Measurements from ENCODE around the gene CA10. TPM values are rescaled to one million over a fixed set of nuclear protein-coding genes. Genes with fewer than 3 reads are reported as not detected.

The CA10 gene
- total and polyA plus RNA-seq, 11 donors = not detected

DNA sequence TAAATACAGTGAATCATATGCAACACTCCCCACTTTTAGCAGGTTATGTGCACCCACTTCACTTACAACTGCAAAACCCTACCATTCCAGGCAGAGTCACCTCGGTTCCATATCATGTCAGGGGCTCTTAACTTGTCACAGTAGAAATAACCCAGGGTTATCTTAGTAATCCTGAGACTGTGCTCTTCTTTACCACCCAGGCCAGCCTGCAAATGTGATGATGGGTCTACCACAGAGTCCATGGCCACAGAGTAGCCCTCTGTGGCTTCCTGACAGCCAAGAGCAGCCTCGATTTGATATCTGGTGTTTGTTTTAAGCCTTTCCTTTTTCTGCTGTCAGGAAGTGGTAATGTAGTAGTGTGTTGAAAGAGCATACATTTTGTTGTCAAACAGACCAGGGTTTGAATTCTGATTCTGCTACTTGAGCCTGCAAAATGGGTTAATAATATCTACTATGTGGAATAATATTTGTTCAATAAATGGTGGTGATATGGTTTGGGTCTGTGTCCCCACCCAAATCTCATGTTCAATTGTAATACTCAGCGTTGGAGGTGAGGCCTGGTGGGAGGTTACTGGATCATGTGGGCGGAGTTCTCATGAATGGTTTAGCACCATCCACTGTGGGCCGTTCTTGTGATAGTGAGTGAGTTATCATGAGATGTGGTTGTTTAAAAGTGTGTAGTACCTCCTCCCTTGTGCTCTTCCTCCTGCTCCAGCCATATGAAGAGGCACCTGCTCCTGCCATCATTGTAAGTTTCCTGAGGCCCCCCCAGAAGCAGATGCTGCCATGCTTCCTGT is 481.6 kb downstream of the CA10 start:
- Histone ChIP-seq H3K9me3 (peaks cover 0 to 4% (median 0%) of the 10 kb centered on the region in 12 donors), H3K4me1 (no peaks in the 10 kb centered on the region), H3K27ac (no peak overlapping the region), H3K36me3 (no peaks in the 10 kb centered on the region), H3K4me3 (no peak overlapping the region), H3K27me3 (no peaks in the 10 kb centered on the region)
- ATAC-seq (no peak), DNase-seq (no peak)
- intact Hi-C loops (cut with DNase I) = loop anchor here in 1 of 10 donors (10.0 kb wide), 1 partner anchor 72 kb away; no protein-coding TSS in a partner anchor
- TF ChIP-seq POLR2A (IDR thresholded peaks at IDR 0.05) = no peak
- TF ChIP-seq, protein P1, sequence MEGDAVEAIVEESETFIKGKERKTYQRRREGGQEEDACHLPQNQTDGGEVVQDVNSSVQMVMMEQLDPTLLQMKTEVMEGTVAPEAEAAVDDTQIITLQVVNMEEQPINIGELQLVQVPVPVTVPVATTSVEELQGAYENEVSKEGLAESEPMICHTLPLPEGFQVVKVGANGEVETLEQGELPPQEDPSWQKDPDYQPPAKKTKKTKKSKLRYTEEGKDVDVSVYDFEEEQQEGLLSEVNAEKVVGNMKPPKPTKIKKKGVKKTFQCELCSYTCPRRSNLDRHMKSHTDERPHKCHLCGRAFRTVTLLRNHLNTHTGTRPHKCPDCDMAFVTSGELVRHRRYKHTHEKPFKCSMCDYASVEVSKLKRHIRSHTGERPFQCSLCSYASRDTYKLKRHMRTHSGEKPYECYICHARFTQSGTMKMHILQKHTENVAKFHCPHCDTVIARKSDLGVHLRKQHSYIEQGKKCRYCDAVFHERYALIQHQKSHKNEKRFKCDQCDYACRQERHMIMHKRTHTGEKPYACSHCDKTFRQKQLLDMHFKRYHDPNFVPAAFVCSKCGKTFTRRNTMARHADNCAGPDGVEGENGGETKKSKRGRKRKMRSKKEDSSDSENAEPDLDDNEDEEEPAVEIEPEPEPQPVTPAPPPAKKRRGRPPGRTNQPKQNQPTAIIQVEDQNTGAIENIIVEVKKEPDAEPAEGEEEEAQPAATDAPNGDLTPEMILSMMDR (IDR thresholded peaks at IDR 0.05) = no peak
- WGBS, 4 donors = 47 to 63% (median 61%) methylated on average over 5 of the region's 5 CpGs

DNA sequence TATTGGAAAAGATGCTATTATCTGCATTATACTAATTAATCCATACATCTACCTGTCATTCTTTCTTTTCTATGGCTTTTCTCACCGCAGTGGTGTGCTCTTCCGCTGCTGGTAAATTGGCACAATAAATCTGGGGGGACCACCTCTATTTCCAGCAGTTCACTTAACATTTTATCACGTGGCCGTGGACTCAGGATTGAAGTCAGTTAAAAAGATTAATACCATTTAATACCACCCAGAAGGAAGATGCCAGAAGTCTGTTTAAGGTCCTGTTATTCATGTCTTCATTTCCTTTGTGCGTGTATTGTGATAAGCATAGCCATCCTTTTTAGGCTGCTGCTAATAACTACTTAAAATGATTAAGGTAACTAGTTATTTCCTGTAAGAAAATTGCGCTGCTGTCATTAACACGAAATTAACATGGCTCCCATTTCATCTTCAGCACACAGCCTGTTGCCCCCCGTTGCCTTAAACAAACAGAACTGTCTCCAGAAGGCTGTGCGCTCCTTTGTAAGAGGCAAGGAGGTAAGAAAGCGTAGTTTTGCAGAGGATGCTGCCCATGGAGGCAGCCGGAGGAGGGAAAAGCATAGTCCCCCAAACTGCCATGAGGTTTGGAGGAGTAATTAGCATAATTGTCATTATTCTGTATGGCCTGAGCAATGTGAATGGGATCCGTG is 483.8 kb downstream of the CA10 start:
- H3K27me3 ChIP-seq = no peaks in the 10 kb centered on the region
- H3K4me3 ChIP-seq = no peak overlapping the region
- H3K4me1 ChIP-seq = no peaks in the 10 kb centered on the region
- intact Hi-C loops (cut with DNase I) = loop anchor here in 1 of 10 donors (10.0 kb wide), 1 partner anchor 70 kb away; no protein-coding TSS in a partner anchor
- WGBS, 4 donors = 68 to 74% (median 72%) methylated on average over 12 of the region's 12 CpGs
- H3K27ac ChIP-seq = no peak overlapping the region
- peaks cover 0 to 4% (median 0%) of the 10 kb centered on the region in 12 donors for H3K9me3 ChIP-seq
- H3K36me3 ChIP-seq = no peaks in the 10 kb centered on the region
- ATAC-seq (no peak), DNase-seq (no peak)
- TF ChIP-seq, protein P1 (IDR thresholded peaks at IDR 0.05) = no peak
- no peak for TF ChIP-seq POLR2A (IDR thresholded peaks at IDR 0.05)

DNA sequence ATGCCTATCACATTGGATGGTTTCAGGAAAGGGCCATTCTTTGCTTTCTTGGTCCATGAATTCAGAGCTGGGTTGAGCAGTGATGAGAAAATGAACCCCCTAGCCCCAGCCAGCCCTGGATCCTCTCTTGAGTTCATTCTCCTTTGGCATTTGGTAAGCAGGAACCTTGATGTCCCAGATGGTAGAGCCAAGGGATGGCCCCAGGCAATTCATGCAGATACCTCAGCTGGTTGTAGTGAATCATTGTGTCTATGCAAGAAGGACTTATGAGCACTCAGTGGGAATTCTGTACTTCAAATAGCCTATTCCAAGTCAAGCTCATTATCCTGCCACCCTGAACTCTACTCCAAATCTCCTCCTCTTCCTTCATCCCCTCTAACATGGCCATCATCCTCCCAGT is 485.4 kb downstream of the CA10 start:
- Histone ChIP-seq H3K4me1 (peaks cover 0 to 4% (median 0%) of the 10 kb centered on the region in 12 donors), H3K4me3 (no peak overlapping the region), H3K27me3 (no peaks in the 10 kb centered on the region), H3K36me3 (no peaks in the 10 kb centered on the region), H3K9me3 (peaks cover 0 to 4% (median 0%) of the 10 kb centered on the region in 12 donors), H3K27ac (no peak overlapping the region)
- no peak for DNase-seq
- no peak for ATAC-seq
- intact Hi-C loops (cut with DNase I) = loop anchor here in 1 of 10 donors (10.0 kb wide), 1 partner anchor 68 kb away; no protein-coding TSS in a partner anchor
- TF ChIP-seq POLR2A (IDR thresholded peaks at IDR 0.05) = no peak
- TF ChIP-seq, protein P1 (IDR thresholded peaks at IDR 0.05) = no peak

DNA sequence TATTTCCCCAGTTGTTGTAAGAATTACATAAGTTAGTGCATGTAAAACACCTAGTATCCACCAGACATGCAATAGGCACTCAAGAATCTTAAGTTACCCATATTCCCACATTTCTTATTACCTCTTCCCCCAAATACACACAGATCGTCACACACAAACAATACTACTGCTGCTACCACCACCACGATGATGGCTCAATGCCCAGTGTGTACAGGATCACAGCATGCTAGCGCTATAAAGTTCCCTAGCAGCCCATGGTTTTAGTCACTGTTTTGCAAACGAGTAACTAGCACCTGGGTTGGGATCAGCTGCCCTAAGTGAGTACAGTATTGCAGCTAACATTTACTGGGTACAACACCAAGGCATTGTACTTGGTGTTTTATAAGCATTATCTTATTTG is 486.4 kb downstream of the CA10 start:
- Histone ChIP-seq H3K36me3 (no peaks in the 10 kb centered on the region), H3K27ac (no peak overlapping the region), H3K4me3 (no peak overlapping the region), H3K4me1 (peaks cover 0 to 7% (median 0%) of the 10 kb centered on the region in 12 donors), H3K9me3 (no peaks in the 10 kb centered on the region), H3K27me3 (no peaks in the 10 kb centered on the region)
- intact Hi-C loops (cut with DNase I) = loop anchor here in 1 of 10 donors (10.0 kb wide), 1 partner anchor 67 kb away; no protein-coding TSS in a partner anchor
- no peak for DNase-seq
- 50 to 71% (median 68%) methylated on average over 4 of the region's 4 CpGs for WGBS, 4 donors
- no peak for ATAC-seq
- TF ChIP-seq, protein P1 (IDR thresholded peaks at IDR 0.05) = no peak
- no peak for TF ChIP-seq POLR2A (IDR thresholded peaks at IDR 0.05)

Measured in heart left ventricle (tissue), 16 donors.